Hair follicular keratinocyte (primary cell): ENCODE measurements around the gene IFFO2. TPM values are rescaled to one million over a fixed set of nuclear protein-coding genes. Genes with fewer than 3 reads are reported as not detected.

ENCODE experiments used
- total RNA-seq: library from RNA; depleted of rRNA; stranded (reverse); fragments of >200 nt; gene quantifications from 2 replicates; pipeline ENCODE4 v1.2.3, GENCODE V29; 2015

Gene IFFO2
- 44.7 and 54.9 TPM in 2 replicates for total RNA-seq

DNA sequence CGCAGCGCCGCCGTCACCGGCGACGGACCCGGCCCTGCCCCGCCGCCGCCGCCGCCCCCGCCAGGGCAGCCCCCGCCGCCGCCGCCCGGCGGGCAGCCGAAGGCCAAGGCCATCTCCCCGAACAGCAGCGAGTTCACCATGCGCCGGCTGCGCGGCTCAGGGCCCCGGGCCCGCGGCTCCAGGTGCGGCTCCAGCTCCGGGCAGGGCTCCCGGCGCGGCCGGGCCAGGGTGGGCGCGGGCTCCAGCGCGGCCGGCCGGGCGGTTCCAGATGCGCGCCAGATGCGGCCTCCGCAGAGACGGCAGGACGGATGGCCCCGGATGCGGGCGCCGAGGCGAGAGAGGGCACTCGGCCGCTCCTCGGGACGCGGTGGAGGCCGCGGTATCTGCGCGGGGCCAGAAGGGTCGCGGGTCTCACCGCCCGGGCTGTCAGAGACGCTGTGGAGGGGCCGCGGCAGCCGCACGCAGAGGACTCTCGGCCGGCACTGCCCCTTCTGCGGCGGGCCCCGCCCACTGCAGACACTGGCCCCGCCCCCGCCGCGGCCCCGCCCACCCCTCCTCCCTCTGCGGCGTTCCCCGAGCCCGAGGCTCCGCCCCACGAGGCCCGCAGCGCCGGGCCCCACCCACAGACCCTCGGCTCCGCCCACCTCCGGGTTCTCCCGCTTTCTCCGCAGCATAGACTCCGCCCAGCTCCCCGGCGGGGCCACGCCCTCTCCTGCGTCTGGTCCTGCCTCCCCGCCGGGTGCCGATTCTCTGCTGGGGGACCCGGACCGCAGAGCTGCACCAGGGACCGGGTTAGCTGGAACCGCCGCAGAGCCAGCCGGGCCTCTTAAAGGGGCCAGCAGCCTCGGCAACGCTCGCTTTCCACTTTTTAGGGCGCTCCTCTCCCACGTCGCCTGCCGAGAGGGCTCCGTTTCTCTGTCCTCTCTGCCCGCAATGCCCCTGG lies at the start of gene IFFO2:
TSS of gene IFFO2 (minus strand) at position 484 of the 943 bp plus-strand sequence. CDS start at position 140, 344 bp downstream.

GRCh38 chr1:18902523-18903290 lies 53.8 kb downstream of the IFFO2 start, which contains the start of gene ALDH4A1:
Gene ALDH4A1, minus strand, starts transcription at chr1:18902555. Its CDS starts 32 bp downstream, at chr1:18902523.

DNA sequence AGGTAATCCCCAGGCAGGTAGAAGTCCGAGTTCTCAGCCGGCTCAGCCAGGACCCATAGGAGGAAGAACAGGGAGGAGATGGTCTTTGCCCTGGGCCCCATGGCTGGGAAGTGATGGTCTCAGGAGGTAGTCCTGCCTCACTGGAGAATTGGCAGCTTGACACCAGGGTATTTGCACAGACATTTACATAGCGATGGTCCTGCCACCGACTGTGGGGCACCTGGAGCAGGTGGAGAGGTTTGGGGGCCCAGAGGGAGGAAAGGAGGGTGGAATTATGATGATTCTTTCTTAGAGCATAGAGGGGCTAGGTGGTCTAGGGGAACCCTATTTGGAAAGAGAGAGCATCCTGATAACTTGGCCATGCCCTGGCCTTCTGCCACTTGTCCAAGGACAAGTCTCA lies 96.9 kb downstream of the IFFO2 start, which contains the start of gene TAS1R2:
TSS of gene TAS1R2 (minus strand) at position 101 of the 400 bp plus-strand sequence. CDS start at position 101, 0 bp downstream.

Other genes with a start within 250 kb of the IFFO2 start
- gene TAS1R2, start 97.0 kb downstream of the IFFO2 start, total RNA-seq: not detected in 2 replicates
- 60.6 and 81.0 TPM in 2 replicates for gene ALDH4A1, start 54.1 kb downstream of the IFFO2 start, total RNA-seq